Lung (tissue), 12 donors: ENCODE measurements around the gene QRICH2. TPM values are rescaled to one million over a fixed set of nuclear protein-coding genes. Genes with fewer than 3 reads are reported as not detected.

Experiments
- ATAC-seq: fragments of 200-7000 bp; cut with Tn5 transposase; one replicate; pipeline ENCODE4 v1.9.1; 2020; ENCODE audit warnings: moderate number of reproducible peaks; ENCODE audit not compliant: insufficient read depth, low FRiP score
- DNase-seq, 3 donors: peaks; one replicate each; pipeline ENCODE4 v3.0.0-alpha.2; 2013 to 2017
- H3K27ac ChIP-seq, 2 donors: one replicate each; pipeline ENCODE4 v1.5.1; 2013; ENCODE audit warnings: mild to moderate bottlenecking in 2 of 2, moderate library complexity in 2 of 2, control low read depth in 1 of 2, inconsistent platforms in 1 of 2, low read depth in 1 of 2, low read length in 1 of 2
- H3K27me3 ChIP-seq, 3 donors: one replicate each; pipeline ENCODE4 v1.5.1; 2013; ENCODE audit warnings: low read length in 2 of 3; ENCODE audit not compliant: control insufficient read depth in 3 of 3, insufficient read depth in 3 of 3
- H3K36me3 ChIP-seq, 4 donors: one replicate each; pipeline ENCODE4 v1.5.1; 2013; ENCODE audit warnings: low read length in 4 of 4, mild to moderate bottlenecking in 1 of 4, moderate library complexity in 1 of 4; ENCODE audit not compliant: control insufficient read depth in 4 of 4, insufficient read depth in 4 of 4
- H3K4me1 ChIP-seq, 5 donors: one replicate each; pipeline ENCODE4 v1.5.1; 2013; ENCODE audit warnings: low read length in 5 of 5, mild to moderate bottlenecking in 2 of 5, moderate library complexity in 1 of 5; ENCODE audit not compliant: control insufficient read depth in 5 of 5, insufficient read depth in 5 of 5
- H3K4me3 ChIP-seq: one replicate; pipeline ENCODE4 v1.5.1; 2013; ENCODE audit warnings: mild to moderate bottlenecking, control low read depth, moderate library complexity
- H3K9ac ChIP-seq, 2 donors: one replicate each; pipeline ENCODE4 v1.5.1; 2013; ENCODE audit warnings: low read length in 2 of 2, control low read depth in 1 of 2; ENCODE audit not compliant: insufficient read depth in 1 of 2
- H3K9me3 ChIP-seq, 4 donors: one replicate each; pipeline ENCODE4 v1.5.1; 2013; ENCODE audit warnings: low read length in 3 of 4, mild to moderate bottlenecking in 1 of 4, moderate library complexity in 1 of 4; ENCODE audit not compliant: control insufficient read depth in 4 of 4, insufficient read depth in 3 of 4
- WGBS, 2 donors: extraction: QIAGEN DNeasy Blood & Tissue Kit; methylation state at CpG; one replicate each; pipeline ENCODE4 v1.1.7; 2013; 5-methylcytosine and 5-hydroxymethylcytosine counted together
- polyA plus RNA-seq, 2 donors: library from polyadenylated mRNA; stranded (reverse); fragments of 200-250 nt; gene quantifications; one replicate each; pipeline ENCODE4 v1.2.1, GENCODE V29; 2013
- total RNA-seq, 2 donors: library from RNA; depleted of rRNA in 1 of 2; stranded (reverse); fragments of >200 nt in 1 of 2; gene quantifications; one replicate each; pipeline ENCODE4 v1.2.1, GENCODE V29; 2014 to 2021
- TF ChIP-seq, protein P1 (sequence below): IDR thresholded peaks from 2 replicates; pipeline ENCODE4 v1.5.1; 2012; ENCODE audit warnings: mild to moderate bottlenecking; ENCODE audit errors: control extremely low read depth, extremely low read depth
- donor health status: control.
- donor health status: control.
- donor health status: Bipolar disorder and iron deficiency.
- donor health status: healthy.
- donor health status: DM: yes; HTN: yes; CAD: no.

Gene QRICH2
- total and polyA plus RNA-seq, 4 donors: 2.3 to 4.7 (median 2.7) TPM

DNA sequence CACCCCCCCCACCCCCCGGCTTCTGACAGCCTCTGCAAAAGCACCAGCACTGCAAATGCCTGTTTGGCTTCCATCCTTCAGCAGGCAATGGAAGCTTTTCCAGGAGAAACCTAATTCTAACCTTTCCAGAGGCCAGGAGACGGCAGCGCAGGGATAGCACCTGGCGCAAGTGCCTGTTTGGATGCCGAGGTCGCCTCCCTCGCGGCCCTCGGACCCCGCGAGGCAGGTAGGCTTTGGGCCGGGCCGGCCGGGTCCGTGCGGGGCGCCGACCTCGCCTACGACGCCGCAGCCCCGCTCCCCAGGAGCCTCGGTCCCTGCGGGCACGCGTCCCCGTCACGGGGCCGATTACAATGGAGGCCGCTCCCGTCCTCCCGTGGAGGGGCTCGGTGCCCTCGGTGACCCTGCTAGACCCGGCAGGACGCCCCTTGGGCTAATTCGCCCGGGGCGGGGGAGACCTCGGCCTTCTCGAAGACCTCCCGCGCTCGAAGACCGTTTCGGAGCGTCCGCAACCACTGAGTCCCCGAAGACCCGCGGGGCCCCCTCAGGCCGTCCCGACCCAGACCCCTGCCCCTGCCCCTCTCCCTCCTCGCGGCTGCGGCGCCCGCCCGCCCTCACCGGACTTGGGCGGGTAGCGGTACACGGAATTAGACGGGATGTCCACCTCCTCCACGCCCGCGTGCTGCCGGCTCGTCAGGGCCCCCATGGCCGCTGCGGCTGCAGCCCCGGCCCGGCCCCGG is 68.4 kb downstream of the QRICH2 start:
- DNase-seq: peak in 1 of 3 donors; percentile 16
- H3K4me1 ChIP-seq: peaks cover 0 to 18% (median 0%) of the 10 kb centered on the region in 5 donors
- peak overlapping the region in 1 of 2 donors; percentile 52 for H3K27ac ChIP-seq
- no peaks in the 10 kb centered on the region for H3K9me3 ChIP-seq
- 7 to 8% methylated on average over 71 to 75 of the region's 75 CpGs for WGBS, 2 donors
- TF ChIP-seq, protein P1, sequence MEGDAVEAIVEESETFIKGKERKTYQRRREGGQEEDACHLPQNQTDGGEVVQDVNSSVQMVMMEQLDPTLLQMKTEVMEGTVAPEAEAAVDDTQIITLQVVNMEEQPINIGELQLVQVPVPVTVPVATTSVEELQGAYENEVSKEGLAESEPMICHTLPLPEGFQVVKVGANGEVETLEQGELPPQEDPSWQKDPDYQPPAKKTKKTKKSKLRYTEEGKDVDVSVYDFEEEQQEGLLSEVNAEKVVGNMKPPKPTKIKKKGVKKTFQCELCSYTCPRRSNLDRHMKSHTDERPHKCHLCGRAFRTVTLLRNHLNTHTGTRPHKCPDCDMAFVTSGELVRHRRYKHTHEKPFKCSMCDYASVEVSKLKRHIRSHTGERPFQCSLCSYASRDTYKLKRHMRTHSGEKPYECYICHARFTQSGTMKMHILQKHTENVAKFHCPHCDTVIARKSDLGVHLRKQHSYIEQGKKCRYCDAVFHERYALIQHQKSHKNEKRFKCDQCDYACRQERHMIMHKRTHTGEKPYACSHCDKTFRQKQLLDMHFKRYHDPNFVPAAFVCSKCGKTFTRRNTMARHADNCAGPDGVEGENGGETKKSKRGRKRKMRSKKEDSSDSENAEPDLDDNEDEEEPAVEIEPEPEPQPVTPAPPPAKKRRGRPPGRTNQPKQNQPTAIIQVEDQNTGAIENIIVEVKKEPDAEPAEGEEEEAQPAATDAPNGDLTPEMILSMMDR: no peak
- peak overlapping the region; percentile 20 for H3K4me3 ChIP-seq
- no peaks in the 10 kb centered on the region for H3K36me3 ChIP-seq
- ATAC-seq: no peak
- peaks cover 0 to 5% (median 0%) of the 10 kb centered on the region in 3 donors for H3K27me3 ChIP-seq
- H3K9ac ChIP-seq: no peak overlapping the region

DNA sequence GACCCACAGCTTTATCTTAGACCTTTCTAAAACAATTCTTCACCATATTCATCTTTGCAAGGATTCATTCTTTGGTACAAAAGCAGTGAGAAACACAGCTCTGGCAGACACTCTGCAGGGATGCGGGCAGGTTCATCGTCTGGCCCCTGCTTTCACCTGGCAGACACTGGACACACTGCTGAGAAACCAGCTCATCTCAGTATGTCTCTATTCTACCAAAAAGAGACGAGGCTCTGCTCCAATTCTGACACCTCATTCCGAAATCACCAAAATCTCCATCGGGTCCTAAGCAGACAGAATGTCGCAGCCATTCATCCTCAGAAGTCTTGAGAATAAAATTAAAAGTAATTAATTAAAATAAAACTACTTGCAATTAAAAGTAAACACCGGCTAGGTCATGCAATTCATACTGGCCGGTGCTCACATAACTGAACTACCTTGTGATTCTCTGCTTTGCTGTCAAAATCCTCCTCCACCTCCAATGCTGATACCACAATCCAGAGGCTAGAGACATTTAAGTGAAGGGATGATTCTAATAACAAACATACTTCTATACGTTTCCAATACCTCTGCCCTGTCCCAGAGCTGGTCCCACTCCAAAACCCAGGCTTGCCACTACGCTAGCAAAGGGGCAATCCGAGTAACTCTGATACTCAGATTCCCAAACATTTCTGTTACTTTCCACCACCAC is 69.1 kb downstream of the QRICH2 start:
- Histone ChIP-seq H3K9me3 (no peaks in the 10 kb centered on the region), H3K36me3 (no peaks in the 10 kb centered on the region), H3K27me3 (peaks cover 0 to 5% (median 0%) of the 10 kb centered on the region in 3 donors), H3K27ac (no peak overlapping the region), H3K4me1 (peaks cover 0 to 18% (median 0%) of the 10 kb centered on the region in 5 donors), H3K4me3 (no peak overlapping the region), H3K9ac (no peak overlapping the region)
- WGBS, 2 donors: 69 to 73% methylated on average over 11 of the region's 11 CpGs
- TF ChIP-seq, protein P1: no peak
- DNase-seq: no peak
- no peak for ATAC-seq

DNA sequence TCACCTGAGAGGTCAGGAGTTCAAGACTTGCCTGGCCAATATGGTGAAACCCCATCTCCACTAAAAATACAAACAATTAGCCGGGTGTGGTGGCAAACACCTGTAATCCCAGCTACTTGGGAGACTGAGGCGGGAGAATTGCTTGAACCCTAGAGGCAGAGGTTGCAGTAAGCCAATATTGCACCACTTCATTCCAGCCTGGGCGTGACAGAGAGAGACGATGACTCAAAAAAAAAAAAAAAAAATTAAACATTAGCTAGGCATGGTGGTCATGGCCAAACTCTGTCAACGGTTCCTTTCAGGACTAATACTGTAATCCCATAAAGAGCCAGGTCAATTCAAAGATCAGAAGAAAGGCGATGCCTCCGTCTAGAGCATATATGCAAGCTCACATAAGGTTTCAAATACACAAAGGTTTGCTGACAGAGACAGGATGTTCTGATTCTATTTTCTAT is 70.2 kb downstream of the QRICH2 start:
- no peak for ATAC-seq
- TF ChIP-seq, protein P1: no peak
- peaks cover 0 to 5% (median 0%) of the 10 kb centered on the region in 3 donors for H3K27me3 ChIP-seq

More for the DNA sequence above, 70.2 kb downstream of the QRICH2 start:
- no peak overlapping the region for H3K4me3 ChIP-seq
- WGBS, 2 donors: 83 to 95% methylated on average over 7 of the region's 7 CpGs
- no peak overlapping the region for H3K9ac ChIP-seq
- DNase-seq: no peak
- H3K27ac ChIP-seq: no peak overlapping the region
- no peaks in the 10 kb centered on the region for H3K36me3 ChIP-seq
- peaks cover 0 to 18% (median 0%) of the 10 kb centered on the region in 5 donors for H3K4me1 ChIP-seq
- no peaks in the 10 kb centered on the region for H3K9me3 ChIP-seq
